SK-N-SH treated with all-trans-retinoic acid at 6 μM for 48 hours (cell line): ENCODE results near the gene SLC38A9.

ENCODE experiments used
- PATZ1 ChIP-seq: fragments of 250-450 bp; sonication (Bioruptor Pico); IDR thresholded peaks from 2 replicates; pipeline ENCODE4 v1.8.0; 2020; ENCODE audit warnings: mild to moderate bottlenecking, moderate library complexity, borderline replicate concordance
- ZFP30 ChIP-seq: fragments of 450-650 bp; formaldehyde crosslinking; IDR thresholded peaks from 2 replicates; pipeline ENCODE4 v1.5.0; 2022; ENCODE audit warnings: mild to moderate bottlenecking, moderate library complexity

- TF ChIP-seq PATZ1 (CRISPR knock-in tag): no peak
- TF ChIP-seq ZFP30 (CRISPR knock-in tag): no peak
These were observed 46.1 kb upstream of the SLC38A9 start for GRCh38 chr5:55758231-55758630.
